Osteoblast (primary cell): ENCODE data around the gene KIF1B. TPM values are rescaled to one million over a fixed set of nuclear protein-coding genes. Genes with fewer than 3 reads are reported as not detected.
A peak's percentile ranks its signal among the peaks of the same experiment; 100 is the strongest.

Experiments used
- DNase-seq: peaks from one replicate; pipeline ENCODE4 v3.0.0; 2011; ENCODE audit warnings: low spot score, mixed read lengths; ENCODE audit not compliant: insufficient read length; ENCODE audit errors: missing footprints
- H2AFZ ChIP-seq: 2 replicates; pipeline ENCODE4 v1.6.0; 2011; ENCODE audit warnings: mild to moderate bottlenecking, low read length
- H3K27ac ChIP-seq: 2 replicates; pipeline ENCODE4 v1.5.1; 2011; ENCODE audit warnings: mild to moderate bottlenecking, low read depth, low read length, moderate library complexity
- H3K27me3 ChIP-seq: 2 replicates; pipeline ENCODE4 v1.6.0; 2012; ENCODE audit warnings: mild to moderate bottlenecking, control low read depth, inconsistent platforms, low read length, moderate library complexity; ENCODE audit not compliant: insufficient read depth
- H3K36me3 ChIP-seq: 2 replicates; pipeline ENCODE4 v1.5.1; 2011; ENCODE audit warnings: mild to moderate bottlenecking, low read length, control low read depth, moderate library complexity; ENCODE audit not compliant: insufficient read depth
- H3K4me1 ChIP-seq: 2 replicates; pipeline ENCODE4 v1.5.1; 2011; ENCODE audit warnings: mild to moderate bottlenecking, low read length, control low read depth, moderate library complexity; ENCODE audit not compliant: insufficient read depth
- H3K4me2 ChIP-seq: 2 replicates; pipeline ENCODE4 v1.6.0; 2011; ENCODE audit warnings: mild to moderate bottlenecking, low read length; ENCODE audit not compliant: insufficient read depth
- H3K4me3 ChIP-seq: fragments of 200-600 bp; sonication (generic); 3 replicates; pipeline ENCODE4 v1.5.1; 2012; ENCODE audit warnings: mild to moderate bottlenecking, low read length, inconsistent platforms; ENCODE audit not compliant: insufficient read depth
- H3K79me2 ChIP-seq: 2 replicates; pipeline ENCODE4 v1.6.0; 2012; ENCODE audit warnings: mild to moderate bottlenecking, low read length, control low read depth, inconsistent platforms; ENCODE audit not compliant: insufficient read depth
- H3K9me3 ChIP-seq: 2 replicates; pipeline ENCODE4 v1.5.1; 2011; ENCODE audit warnings: low read depth, low read length, control low read depth
- H4K20me1 ChIP-seq: 2 replicates; pipeline ENCODE4 v1.6.0; 2012; ENCODE audit warnings: mild to moderate bottlenecking, low read length, control low read depth; ENCODE audit not compliant: insufficient read depth
- CTCF ChIP-seq: IDR thresholded peaks from 2 replicates; pipeline ENCODE4 v1.5.1; 2011; ENCODE audit warnings: mild to moderate bottlenecking, low read depth, low read length, moderate library complexity; ENCODE audit errors: extremely low read depth
- total RNA-seq: library from RNA; depleted of rRNA; stranded (reverse); fragments of >200 nt; gene quantifications from 2 replicates; pipeline ENCODE4 v1.2.3, GENCODE V29; 2012

The KIF1B gene
- total RNA-seq: 35.8 and 38.0 TPM in 2 replicates

- peak within 1 kb of the TSS; percentile 94 for H3K27ac ChIP-seq
- peaks cover 41% of the 10 kb centered on the region for H3K79me2 ChIP-seq
- peak; percentile 100 for DNase-seq
Measured at GRCh38 chr1:10209905-10210810, at the start of gene KIF1B. TSS of gene KIF1B (plus strand) at chr1:10210570. CDS start at chr1:10232329, 21,759 bp downstream.

GRCh38 chr1:10160907-10161490, 49.4 kb upstream of the KIF1B start:
- Histone ChIP-seq H3K9me3 (no peaks in the 10 kb centered on the region), H3K4me3 (no peak overlapping the region), H3K79me2 (no peaks in the 10 kb centered on the region), H3K27me3 (no peaks in the 10 kb centered on the region), H3K4me2 (no peak overlapping the region), H2AFZ (no peak overlapping the region), H3K36me3 (peaks cover 27% of the 10 kb centered on the region), H3K4me1 (no peaks in the 10 kb centered on the region), H4K20me1 (no peaks in the 10 kb centered on the region), H3K27ac (no peak overlapping the region)
- no peak for TF ChIP-seq CTCF
- peak; percentile 3 for DNase-seq

More at GRCh38 chr1:10209905-10210810, at the start of gene KIF1B:
- Histone ChIP-seq H3K36me3 (no peaks in the 10 kb centered on the region), H3K9me3 (no peaks in the 10 kb centered on the region), H2AFZ (peak within 1 kb of the TSS; percentile 94), H3K4me3 (peak within 1 kb of the TSS; percentile 99), H3K27me3 (no peaks in the 10 kb centered on the region), H3K4me1 (peaks cover 19% of the 10 kb centered on the region), H4K20me1 (peaks cover 27% of the 10 kb centered on the region), H3K4me2 (peak within 1 kb of the TSS; percentile 88)
- TF ChIP-seq CTCF: peak; percentile 86

GRCh38 chr1:10161541-10162290, 48.7 kb upstream of the KIF1B start:
- H3K4me3 ChIP-seq: no peak overlapping the region
- H3K27me3 ChIP-seq: no peaks in the 10 kb centered on the region
- DNase-seq: peak; percentile 13
- no peak overlapping the region for H2AFZ ChIP-seq
- H3K27ac ChIP-seq: no peak overlapping the region
- no peak overlapping the region for H3K4me2 ChIP-seq
- H3K79me2 ChIP-seq: no peaks in the 10 kb centered on the region
- no peak for TF ChIP-seq CTCF
- no peaks in the 10 kb centered on the region for H3K9me3 ChIP-seq
- no peaks in the 10 kb centered on the region for H4K20me1 ChIP-seq
- peaks cover 32% of the 10 kb centered on the region for H3K36me3 ChIP-seq
- H3K4me1 ChIP-seq: no peaks in the 10 kb centered on the region
